Endothelial cell of umbilical vein (primary cell): ENCODE data around the gene CYP2E1. TPM values are rescaled to one million over a fixed set of nuclear protein-coding genes. Genes with fewer than 3 reads are reported as not detected.

ENCODE experiments used
- Bru-seq: library from RNA; stranded (reverse); fragments of 400-500 nt; gene quantifications from one replicate; lab custom pipeline; 2021; lab: Mats Ljungman, UMichigan
- BruChase-seq, 2 experiments: library from RNA; stranded (reverse); fragments of 400-500 nt; gene quantifications; one replicate each; lab custom pipeline; 2021; lab: Mats Ljungman, UMichigan
- BruUV-seq: library from RNA; stranded (reverse); fragments of 400-500 nt; replicated peaks from 2 replicates; lab custom pipeline; 2021; lab: Mats Ljungman, UMichigan
- CTCF ChIA-PET: fragments of 300-600, 350-600 bp; sonication (Branson Sonifier 250); formaldehyde crosslinking; loops from one replicate; lab custom pipeline; 2021; ENCODE audit warnings: antibody characterized with exemption, inconsistent platforms; lab: Charles Lee
- POLR2A ChIA-PET: fragments of 300-600, 350-600 bp; sonication (Branson Sonifier 250); formaldehyde crosslinking; loops from one replicate; lab custom pipeline; 2021; ENCODE audit warnings: antibody characterized with exemption, inconsistent platforms; lab: Charles Lee
- DNase-seq: peaks from one replicate; pipeline ENCODE4 v3.0.0-alpha.2; 2011; ENCODE audit warnings: low read depth, low spot score
- FAIRE-seq: peaks from 2 replicates; lab custom pipeline; 2011; peaks lifted over from hg19 to GRCh38; lab: Jason Lieb, UNC
- H2AFZ ChIP-seq: 2 replicates; pipeline ENCODE4 v1.6.0; 2012; ENCODE audit warnings: low read depth, low read length, control low read depth, inconsistent platforms
- H3K27ac ChIP-seq: 2 replicates; pipeline ENCODE4 v1.5.1; 2011; ENCODE audit warnings: low read depth, mild to moderate bottlenecking, control low read depth, low read length, moderate library complexity; ENCODE audit not compliant: insufficient read depth
- H3K27me3 ChIP-seq, 2 experiments: 2 replicates each; pipeline versions ENCODE4 v1.6.0 to v1.6.1; 2011; ENCODE audit warnings: low read length in 2 of 2, mixed read lengths in 1 of 2; ENCODE audit not compliant: control insufficient read depth in 2 of 2, insufficient read depth in 2 of 2
- H3K36me3 ChIP-seq, 2 experiments: 2 replicates in 1 of 2; 3 replicates in 1 of 2; pipeline ENCODE4 v1.5.1; 2011; ENCODE audit warnings: low read length in 2 of 2, mild to moderate bottlenecking in 1 of 2, moderate library complexity in 1 of 2; ENCODE audit not compliant: control insufficient read depth in 2 of 2, insufficient read depth in 2 of 2; ENCODE audit errors: extremely low read depth in 1 of 2
- H3K4me1 ChIP-seq: 3 replicates; pipeline ENCODE4 v1.5.1; 2011; ENCODE audit warnings: mild to moderate bottlenecking, low read length; ENCODE audit not compliant: control insufficient read depth, insufficient read depth; ENCODE audit errors: extremely low read depth
- H3K4me2 ChIP-seq: 2 replicates; pipeline ENCODE4 v1.6.1; 2011; ENCODE audit warnings: low read length, control low read depth, mixed read lengths; ENCODE audit not compliant: insufficient read depth
- H3K4me3 ChIP-seq, 3 experiments: fragments of 200-600 bp in 1 of 3; sonication (generic), shearing (Covaris generic) in 1 of 3; replicated peaks in 1 of 3; 2 replicates each; pipeline ENCODE4 v1.5.1; 2011 to 2016; ENCODE audit warnings: control low read depth in 3 of 3, low read length in 3 of 3, mild to moderate bottlenecking in 2 of 3, inconsistent platforms in 1 of 3, low read depth in 1 of 3, moderate library complexity in 1 of 3; ENCODE audit not compliant: insufficient read depth in 1 of 3
- H3K79me2 ChIP-seq: 2 replicates; pipeline ENCODE4 v1.6.0; 2012; ENCODE audit warnings: low read length, inconsistent platforms; ENCODE audit not compliant: control insufficient read depth, insufficient read depth
- H3K9ac ChIP-seq: replicated peaks from 2 replicates; pipeline ENCODE3; 2011; ENCODE audit warnings: low read length, control low read depth; ENCODE audit not compliant: insufficient read depth; ENCODE audit errors: extremely low read depth
- H3K9me1 ChIP-seq: replicated peaks from 3 replicates; pipeline ENCODE4 v1.6.0; 2011; ENCODE audit warnings: mild to moderate bottlenecking, low read length; ENCODE audit not compliant: control insufficient read depth, insufficient read depth; ENCODE audit errors: extremely low read depth
- H3K9me3 ChIP-seq: replicated peaks from 2 replicates; pipeline ENCODE4 v1.5.1; 2012; ENCODE audit warnings: low read length, inconsistent platforms; ENCODE audit not compliant: control insufficient read depth, insufficient read depth
- H4K20me1 ChIP-seq: replicated peaks from 2 replicates; pipeline ENCODE3; 2011; ENCODE audit warnings: mild to moderate bottlenecking, low read length; ENCODE audit not compliant: control insufficient read depth, insufficient read depth; ENCODE audit errors: extremely low read depth
- FOS ChIP-seq: IDR thresholded peaks from 2 replicates; pipeline ENCODE4 v1.6.1; 2011; ENCODE audit warnings: mild to moderate bottlenecking, low read length, moderate library complexity, borderline replicate concordance; ENCODE audit not compliant: insufficient read depth
- GATA2 ChIP-seq: IDR thresholded peaks from 2 replicates; pipeline ENCODE4 v1.7.0; 2011; ENCODE audit warnings: low read depth, mild to moderate bottlenecking, moderate library complexity, mixed read lengths, low read length; ENCODE audit not compliant: insufficient read length, insufficient read depth
- JUN ChIP-seq: IDR thresholded peaks from 2 replicates; pipeline ENCODE4 v1.6.1; 2011; ENCODE audit warnings: borderline replicate concordance, low read depth; ENCODE audit not compliant: insufficient read length, insufficient read depth
- POLR2AphosphoS5 ChIP-seq: IDR thresholded peaks from 2 replicates; pipeline ENCODE4 v1.6.1; 2012; ENCODE audit warnings: low read depth, mild to moderate bottlenecking, control low read depth, low read length, moderate library complexity; ENCODE audit not compliant: insufficient read depth
- dilution Hi-C: fragments of 300-500 bp; cut with MboI; formaldehyde crosslinking; loops from one replicate; pipeline ENCODE4 v1.15.0; 2019; ENCODE audit warnings: low sequenced_read_pairs; ENCODE audit not compliant: extremely low pct_ligation_motif_present
- intact Hi-C: fragments of 100-400 bp; cut with micrococcal nuclease; formaldehyde crosslinking; loops from one replicate; pipeline ENCODE4 v1.10.0; 2022
- long read RNA-seq: library from polyadenylated mRNA; stranded (forward); transcript quantifications from one replicate; pipeline ENCODE4 v2.0.0, GENCODE V29; 2021
- polyA minus RNA-seq, 3 experiments: library from RNA; depleted of rRNA, polyadenylated mRNA; stranded (reverse); fragments of >200 nt; gene quantifications; 1 replicate in 1 of 3; 2 replicates in 2 of 3; pipeline ENCODE4 v1.2.3, GENCODE V29; 2011
- polyA plus RNA-seq, 4 experiments: library from polyadenylated mRNA; depleted of rRNA in 3 of 4; stranded (reverse) in 3 of 4; unstranded in 1 of 4; fragments of >200 nt; gene quantifications; 2 replicates each; pipeline versions ENCODE4 v1.2.1 to v1.2.3, GENCODE V29; 2011 to 2012; ENCODE audit warnings: missing spikeins in 1 of 4
- total RNA-seq: library from RNA; stranded (reverse); gene quantifications from 2 replicates; pipeline ENCODE4 v1.2.3, GENCODE V29; 2021
- TF ChIP-seq, protein P1 (sequence below): IDR thresholded peaks from 2 replicates; pipeline ENCODE4 v1.6.1; 2011; ENCODE audit not compliant: insufficient read depth, insufficient read length

The CYP2E1 gene
- total RNA-seq (not detected in 2 replicates), polyA plus RNA-seq (0.08 and 0.21 TPM in 2 replicates), polyA minus RNA-seq (0.49 TPM in 1 of 2 replicates, not detected in the other), Bru-seq, nascent RNA (percentile 20 among the genes with signal in this experiment), BruChase-seq, experiment 1, labeled RNA remaining after a 6-hour chase (percentile 15 among the genes with signal in this experiment), BruChase-seq, experiment 2, labeled RNA remaining after a 2-hour chase (percentile 26 among the genes with signal in this experiment)
- polyA plus RNA-seq (2011; cell fraction: cytosol; rRNA removed) = 0.10 and 0.15 TPM in 2 replicates
- polyA plus RNA-seq (2011; cell fraction: nucleus; rRNA removed) = 1.5 and 2.7 TPM in 2 replicates
- 1.2 and 1.3 TPM in 2 replicates for polyA plus RNA-seq (2012)
- polyA minus RNA-seq (2011; cell fraction: cytosol; rRNA and poly(A)+ RNA removed) = not detected
- polyA minus RNA-seq (2011; cell fraction: nucleus; rRNA and poly(A)+ RNA removed) = 0.14 and 0.96 TPM in 2 replicates
- long read RNA-seq = 0 reads

DNA sequence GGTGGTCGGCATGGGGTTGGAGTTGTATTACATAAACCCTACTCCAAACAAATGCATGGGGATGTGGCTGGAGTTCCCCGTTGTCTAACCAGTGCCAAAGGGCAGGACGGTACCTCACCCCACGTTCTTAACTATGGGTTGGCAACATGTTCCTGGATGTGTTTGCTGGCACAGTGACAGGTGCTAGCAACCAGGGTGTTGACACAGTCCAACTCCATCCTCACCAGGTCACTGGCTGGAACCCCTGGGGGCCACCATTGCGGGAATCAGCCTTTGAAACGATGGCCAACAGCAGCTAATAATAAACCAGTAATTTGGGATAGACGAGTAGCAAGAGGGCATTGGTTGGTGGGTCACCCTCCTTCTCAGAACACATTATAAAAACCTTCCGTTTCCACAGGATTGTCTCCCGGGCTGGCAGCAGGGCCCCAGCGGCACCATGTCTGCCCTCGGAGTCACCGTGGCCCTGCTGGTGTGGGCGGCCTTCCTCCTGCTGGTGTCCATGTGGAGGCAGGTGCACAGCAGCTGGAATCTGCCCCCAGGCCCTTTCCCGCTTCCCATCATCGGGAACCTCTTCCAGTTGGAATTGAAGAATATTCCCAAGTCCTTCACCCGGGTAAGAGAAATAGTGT is at the start of gene CYP2E1:
Gene CYP2E1, plus strand, starts transcription at position 407 of the 632 bp plus-strand sequence. Its CDS starts 33 bp downstream, at position 440.
- dilution Hi-C loops (no loop called here), intact Hi-C loops (no loop called here)
- DNase-seq (no peak), FAIRE-seq (no peak)
- no peaks in the 10 kb centered on the region for H3K9me1 ChIP-seq
- no TSS peak for BruUV-seq
- no peaks in the 10 kb centered on the region for H3K36me3 ChIP-seq
- ChIA-PET CTCF (no interaction called here), POLR2A (no interaction called here)
- no peak within 1 kb of the TSS for H2AFZ ChIP-seq
- H3K4me2 ChIP-seq = no peak within 1 kb of the TSS
- no peak within 1 kb of the TSS for H3K4me3 ChIP-seq
- no peaks in the 10 kb centered on the region for H3K79me2 ChIP-seq
- no peak within 1 kb of the TSS for H3K9ac ChIP-seq
- H3K9me3 ChIP-seq = no peaks in the 10 kb centered on the region
- TF ChIP-seq GATA2 (no peak), JUN (no peak), FOS (no peak), POLR2AphosphoS5 (no peak)
- TF ChIP-seq, protein P1, sequence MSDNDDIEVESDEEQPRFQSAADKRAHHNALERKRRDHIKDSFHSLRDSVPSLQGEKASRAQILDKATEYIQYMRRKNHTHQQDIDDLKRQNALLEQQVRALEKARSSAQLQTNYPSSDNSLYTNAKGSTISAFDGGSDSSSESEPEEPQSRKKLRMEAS = no peak
- no peak within 1 kb of the TSS for H3K27ac ChIP-seq
- no peaks in the 10 kb centered on the region for H4K20me1 ChIP-seq
- no peaks in the 10 kb centered on the region for H3K4me1 ChIP-seq
- peaks cover 14 to 15% of the 10 kb centered on the region in 2 experiments for H3K27me3 ChIP-seq
